ENCODE results near the gene SRPK3.

GRCh38 chrX:153782871-153783270 is 2.0 kb downstream of the SRPK3 start:
- no peak for TF ChIP-seq CTCF (IDR thresholded peaks at IDR 0.05; ENCODE audit: extremely low read depth in 1 of 2, insufficient read depth in 1 of 2, low read depth in 1 of 2, low read length in 2 of 2)
- no peak for TF ChIP-seq EZH2 (IDR thresholded peaks at IDR 0.05; ENCODE audit: borderline replicate concordance, low read depth, low read length, severe bottlenecking)
- no peak for TF ChIP-seq POLR2A (IDR thresholded peaks at IDR 0.05; ENCODE audit: low read depth, low read length)
- TF ChIP-seq GATA2 (IDR thresholded peaks at IDR 0.05; ENCODE audit: insufficient read depth, insufficient read length, low read depth, low read length): no peak
- no peak for TF ChIP-seq POLR2AphosphoS5 (IDR thresholded peaks at IDR 0.05; ENCODE audit: insufficient read depth, low read depth, low read length)

Data from endothelial cell of umbilical vein (primary cell).